Subcutaneous abdominal adipose tissue (tissue), 5 donors: ENCODE measurements around the gene WNT3A.

Experiments
- H3K27ac ChIP-seq: one replicate; pipeline ENCODE4 v1.7.0; 2013; ENCODE audit warnings: low read depth, mild to moderate bottlenecking, inconsistent platforms, low read length, moderate library complexity
- H3K27me3 ChIP-seq, 5 donors: one replicate each; pipeline ENCODE4 v1.7.0; 2013; ENCODE audit warnings: low read length in 5 of 5, inconsistent platforms in 1 of 5; ENCODE audit not compliant: control insufficient read depth in 5 of 5, insufficient read depth in 4 of 5
- H3K36me3 ChIP-seq, 5 donors: one replicate each; pipeline ENCODE4 v1.7.0; 2013; ENCODE audit warnings: low read length in 5 of 5; ENCODE audit not compliant: control insufficient read depth in 5 of 5, insufficient read depth in 5 of 5
- H3K4me1 ChIP-seq, 5 donors: one replicate each; pipeline ENCODE4 v1.7.0; 2013; ENCODE audit warnings: low read length in 5 of 5, mild to moderate bottlenecking in 3 of 5, moderate library complexity in 1 of 5; ENCODE audit not compliant: control insufficient read depth in 5 of 5, insufficient read depth in 5 of 5
- H3K4me3 ChIP-seq, 5 donors: one replicate each; pipeline ENCODE4 v1.7.0; 2013; ENCODE audit warnings: low read length in 5 of 5, low read depth in 1 of 5
- H3K9ac ChIP-seq, 5 donors: one replicate each; pipeline ENCODE4 v1.7.0; 2013; ENCODE audit warnings: low read length in 5 of 5, mild to moderate bottlenecking in 4 of 5, moderate library complexity in 3 of 5
- H3K9me3 ChIP-seq, 5 donors: one replicate each; pipeline ENCODE4 v1.7.0; 2013; ENCODE audit warnings: low read length in 5 of 5; ENCODE audit not compliant: control insufficient read depth in 5 of 5
- donor health status: healthy.
- donor health status: healthy.
- donor health status: healthy.
- donor health status: healthy.
- donor health status: healthy.

WNT3A gene

GRCh38 chr1:228032041-228032440, 25.2 kb downstream of the WNT3A start:
- Histone ChIP-seq H3K27ac (no peak overlapping the region), H3K27me3 (peaks cover 9 to 24% (median 17%) of the 10 kb centered on the region in 5 donors), H3K4me3 (no peak overlapping the region), H3K4me1 (no peaks in the 10 kb centered on the region), H3K36me3 (no peaks in the 10 kb centered on the region), H3K9ac (no peak overlapping the region), H3K9me3 (peaks cover 0 to 11% (median 0%) of the 10 kb centered on the region in 5 donors)

DNA sequence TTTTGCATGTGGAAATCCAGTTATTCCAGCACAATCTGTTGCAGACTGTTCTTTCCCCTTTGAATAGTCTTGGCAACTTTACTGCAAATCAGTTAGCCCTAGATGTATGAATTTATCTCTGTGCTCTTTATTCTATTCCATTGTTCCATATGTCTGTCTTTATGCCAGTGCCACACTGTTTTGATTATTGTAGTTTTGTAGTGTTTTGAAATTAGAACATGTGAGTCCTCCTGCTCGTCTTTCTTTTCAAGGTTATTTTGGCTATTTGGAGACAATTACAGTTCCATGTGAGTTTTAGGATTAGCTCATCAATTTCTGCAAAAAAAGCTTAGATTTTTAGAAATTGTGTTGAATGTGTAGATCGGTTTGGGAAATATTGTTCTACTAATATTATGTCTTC, 26.6 kb downstream of the WNT3A start:
- peaks cover 0 to 11% (median 0%) of the 10 kb centered on the region in 5 donors for H3K9me3 ChIP-seq
- no peaks in the 10 kb centered on the region for H3K36me3 ChIP-seq
- H3K4me1 ChIP-seq: peaks cover 0 to 8% (median 4%) of the 10 kb centered on the region in 5 donors
- no peak overlapping the region for H3K27ac ChIP-seq
- no peak overlapping the region for H3K4me3 ChIP-seq
- peaks cover 21 to 34% (median 28%) of the 10 kb centered on the region in 5 donors for H3K27me3 ChIP-seq
- H3K9ac ChIP-seq: no peak overlapping the region

- no peak overlapping the region for H3K27ac ChIP-seq
- no peak overlapping the region for H3K4me3 ChIP-seq
- H3K9me3 ChIP-seq: peaks cover 0 to 11% (median 0%) of the 10 kb centered on the region in 5 donors
- H3K36me3 ChIP-seq: no peaks in the 10 kb centered on the region
- H3K9ac ChIP-seq: no peak overlapping the region
- H3K27me3 ChIP-seq: peaks cover 36 to 50% (median 44%) of the 10 kb centered on the region in 5 donors
- peaks cover 0 to 8% (median 4%) of the 10 kb centered on the region in 5 donors for H3K4me1 ChIP-seq
Measured at GRCh38 chr1:228034954-228035837, 28.4 kb downstream of the WNT3A start.

GRCh38 chr1:228035844-228036243, 29.0 kb downstream of the WNT3A start:
- Histone ChIP-seq H3K4me3 (no peak overlapping the region), H3K4me1 (peaks cover 0 to 8% (median 4%) of the 10 kb centered on the region in 5 donors), H3K27me3 (peaks cover 34 to 50% (median 45%) of the 10 kb centered on the region in 5 donors), H3K27ac (no peak overlapping the region), H3K9ac (no peak overlapping the region), H3K9me3 (peaks cover 0 to 11% (median 0%) of the 10 kb centered on the region in 5 donors), H3K36me3 (no peaks in the 10 kb centered on the region)

DNA sequence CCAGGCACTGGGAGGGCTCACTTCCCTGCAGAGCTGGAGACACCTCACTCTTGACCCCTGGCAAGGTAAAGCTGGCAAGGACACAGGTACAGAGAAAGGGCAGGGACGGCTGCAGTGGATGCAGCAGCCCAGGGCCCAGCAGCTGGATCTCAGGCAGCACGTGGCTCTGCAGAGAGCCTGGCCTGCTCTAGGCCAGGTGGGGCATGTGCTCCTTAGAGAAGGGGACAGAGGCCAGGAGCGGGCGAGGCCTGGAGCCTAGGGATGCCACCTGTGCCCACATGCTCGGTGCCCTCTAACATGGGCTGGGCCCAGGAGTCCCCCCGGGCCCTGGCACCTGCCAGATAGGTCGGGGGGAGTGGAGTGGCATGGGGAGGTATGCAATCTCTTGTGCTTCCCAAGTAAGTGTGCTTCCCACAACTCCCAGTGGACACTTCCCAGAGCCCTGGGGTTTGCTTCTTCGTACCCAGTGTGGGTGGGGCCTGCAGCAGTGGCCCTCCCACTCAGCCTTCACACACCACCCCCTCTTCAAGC, 30.0 kb downstream of the WNT3A start:
- Histone ChIP-seq H3K9me3 (peaks cover 0 to 11% (median 2%) of the 10 kb centered on the region in 5 donors), H3K27ac (no peak overlapping the region), H3K4me3 (no peak overlapping the region), H3K27me3 (peaks cover 34 to 45% (median 44%) of the 10 kb centered on the region in 5 donors), H3K9ac (no peak overlapping the region), H3K36me3 (no peaks in the 10 kb centered on the region), H3K4me1 (peaks cover 0 to 8% (median 4%) of the 10 kb centered on the region in 5 donors)

GRCh38 chr1:228037401-228038386, 30.9 kb downstream of the WNT3A start:
- no peak overlapping the region for H3K27ac ChIP-seq
- no peak overlapping the region for H3K9ac ChIP-seq
- peaks cover 34 to 45% (median 41%) of the 10 kb centered on the region in 5 donors for H3K27me3 ChIP-seq
- peaks cover 0 to 8% (median 4%) of the 10 kb centered on the region in 5 donors for H3K4me1 ChIP-seq
- H3K4me3 ChIP-seq: no peak overlapping the region
- H3K36me3 ChIP-seq: no peaks in the 10 kb centered on the region
- H3K9me3 ChIP-seq: peaks cover 0 to 11% (median 2%) of the 10 kb centered on the region in 5 donors

DNA sequence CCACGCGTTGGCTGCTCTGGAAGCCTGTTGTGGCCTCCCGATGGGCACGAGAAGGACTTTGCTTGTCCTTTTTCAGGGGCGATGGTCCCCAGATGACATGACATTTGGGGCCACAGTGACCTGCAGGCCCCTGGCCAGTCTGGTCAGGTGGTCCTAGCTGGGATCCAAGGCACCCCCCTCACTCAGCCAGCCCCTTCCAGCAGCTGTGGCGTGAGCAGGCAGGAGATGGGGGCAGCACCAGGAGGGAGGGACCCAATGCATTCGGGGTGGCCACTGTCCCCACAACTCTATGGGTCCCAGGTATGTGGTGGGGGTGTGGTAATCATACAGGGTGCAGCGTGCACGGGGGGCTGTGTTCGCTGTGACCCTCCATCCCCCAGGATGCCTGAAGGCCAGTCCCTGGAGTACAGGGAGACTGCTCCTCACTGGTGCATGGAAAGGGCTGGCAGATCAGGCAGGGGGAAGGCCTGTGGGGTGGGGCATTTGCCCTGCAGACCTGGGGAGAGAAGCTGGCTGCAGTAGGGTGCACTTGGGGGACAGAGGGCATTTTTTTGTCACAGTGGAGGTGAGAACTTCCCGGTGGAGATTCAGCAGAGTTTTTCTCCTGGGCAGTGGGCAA, 31.7 kb downstream of the WNT3A start:
- Histone ChIP-seq H3K9ac (no peak overlapping the region), H3K4me3 (no peak overlapping the region), H3K27ac (no peak overlapping the region), H3K4me1 (peaks cover 0 to 8% (median 4%) of the 10 kb centered on the region in 5 donors), H3K36me3 (no peaks in the 10 kb centered on the region), H3K9me3 (peaks cover 0 to 5% (median 0%) of the 10 kb centered on the region in 5 donors), H3K27me3 (peaks cover 34 to 47% (median 43%) of the 10 kb centered on the region in 5 donors)

DNA sequence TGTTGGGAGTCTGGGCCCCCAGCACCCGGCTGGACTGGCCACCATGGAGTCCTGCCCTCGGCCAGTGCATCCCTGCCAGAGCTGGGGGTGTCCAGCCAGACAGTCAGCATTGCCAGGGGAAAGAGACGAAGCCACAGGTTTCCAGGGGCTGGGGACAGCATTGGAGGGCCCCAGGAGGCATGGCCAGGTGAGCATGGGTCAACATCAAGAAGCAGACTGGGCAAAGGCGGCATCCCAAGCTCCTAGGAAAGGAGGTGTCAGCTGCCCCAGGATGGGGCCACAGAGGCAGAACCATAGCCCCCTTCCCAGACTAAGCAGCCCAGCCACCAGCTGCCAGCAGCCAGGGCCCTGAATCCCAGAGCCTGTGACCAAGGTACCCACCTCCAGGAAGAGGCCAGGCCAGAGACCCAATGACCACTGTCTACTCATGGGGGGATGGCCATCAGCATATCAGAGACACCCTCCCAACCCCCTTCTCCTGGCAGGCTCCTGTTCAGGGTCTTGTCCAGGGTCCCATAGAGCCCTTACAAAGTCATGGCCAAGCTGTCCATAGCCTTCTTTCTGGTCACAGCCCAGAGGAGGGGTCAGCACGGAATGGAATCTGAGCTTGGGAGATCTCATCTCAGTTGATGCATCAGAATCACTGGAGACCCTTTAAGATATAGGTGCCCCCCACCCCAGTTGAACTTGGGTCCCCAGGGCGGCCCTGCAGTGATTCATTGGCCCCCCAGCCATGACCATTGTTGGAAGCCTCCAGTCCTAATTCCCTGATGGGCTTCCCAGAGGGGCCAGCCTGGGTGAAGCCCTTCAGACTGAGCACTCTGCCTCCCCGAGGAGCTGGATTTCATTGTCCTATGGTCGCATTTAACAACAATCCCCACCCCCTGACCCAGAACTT, 32.5 kb downstream of the WNT3A start:
- Histone ChIP-seq H3K36me3 (no peaks in the 10 kb centered on the region), H3K27ac (no peak overlapping the region), H3K4me3 (no peak overlapping the region), H3K4me1 (peaks cover 0 to 8% (median 4%) of the 10 kb centered on the region in 5 donors), H3K9ac (no peak overlapping the region), H3K9me3 (peaks cover 0 to 5% (median 0%) of the 10 kb centered on the region in 5 donors), H3K27me3 (peaks cover 34 to 47% (median 43%) of the 10 kb centered on the region in 5 donors)
